SK-N-SH treated with all-trans-retinoic acid at 6 μM for 48 hours (cell line): ENCODE data around the gene NKX6-2.

Experiments used
- ATAC-seq: fragments of 200-7000 bp; cut with Tn5 transposase; 3 replicates; pipeline ENCODE4 v1.9.1; 2020; ENCODE audit warnings: mild to moderate bottlenecking, moderate library complexity
- BACH2 ChIP-seq: fragments of 250-450 bp; sonication (Bioruptor Pico); IDR thresholded peaks from 2 replicates; pipeline ENCODE4 v1.9.0; 2021; ENCODE audit warnings: mild to moderate bottlenecking, borderline replicate concordance
- CSDC2 ChIP-seq: fragments of 250-450 bp; sonication (Bioruptor Pico); IDR thresholded peaks from 2 replicates; pipeline ENCODE4 v1.5.0; 2020; ENCODE audit warnings: mild to moderate bottlenecking, moderate library complexity
- ESRRG ChIP-seq: fragments of 250-450 bp; sonication (Bioruptor Pico); IDR thresholded peaks from 2 replicates; pipeline ENCODE4 v1.6.1; 2021; ENCODE audit warnings: mild to moderate bottlenecking
- GLIS3 ChIP-seq: fragments of 250-450 bp; sonication (Bioruptor Pico); IDR thresholded peaks from 2 replicates; pipeline ENCODE4 v1.5.0; 2020; ENCODE audit warnings: mild to moderate bottlenecking, moderate library complexity
- ISL1 ChIP-seq: fragments of 250-450 bp; sonication (Bioruptor Pico); IDR thresholded peaks from 2 replicates; pipeline ENCODE4 v2.1.2; 2022; ENCODE audit warnings: mild to moderate bottlenecking, moderate library complexity
- POU6F1 ChIP-seq: fragments of 250-450 bp; sonication (Bioruptor Pico); IDR thresholded peaks from 2 replicates; pipeline ENCODE4 v1.8.0; 2021; ENCODE audit warnings: low read depth, mild to moderate bottlenecking, moderate library complexity, borderline replicate concordance
- PPARA ChIP-seq: fragments of 250-450 bp; sonication (Bioruptor Pico); IDR thresholded peaks from 2 replicates; pipeline ENCODE4 v1.5.0; 2020; ENCODE audit warnings: mild to moderate bottlenecking, borderline replicate concordance
- RARB ChIP-seq: fragments of 250-450 bp; sonication (Bioruptor Pico); IDR thresholded peaks from 2 replicates; pipeline ENCODE4 v1.8.0; 2021; ENCODE audit warnings: mild to moderate bottlenecking, moderate library complexity
- SNAI2 ChIP-seq: fragments of 250-450 bp; sonication (Bioruptor Pico); IDR thresholded peaks from 2 replicates; pipeline ENCODE4 v1.5.0; 2020; ENCODE audit warnings: mild to moderate bottlenecking, moderate library complexity
- TCF4 ChIP-seq: fragments of 250-450 bp; sonication (Bioruptor Pico); IDR thresholded peaks from 2 replicates; pipeline ENCODE4 v1.8.0; 2021; ENCODE audit warnings: mild to moderate bottlenecking, moderate library complexity, borderline replicate concordance
- TOX ChIP-seq: fragments of 250-450 bp; sonication (Bioruptor Pico); IDR thresholded peaks from 2 replicates; pipeline ENCODE4 v1.8.0; 2021; ENCODE audit warnings: mild to moderate bottlenecking, moderate library complexity, borderline replicate concordance
- TSHZ2 ChIP-seq: fragments of 250-450 bp; sonication (Bioruptor Pico); IDR thresholded peaks from 2 replicates; pipeline ENCODE4 v1.5.0; 2020; ENCODE audit warnings: mild to moderate bottlenecking, moderate library complexity
- ZC3H10 ChIP-seq: fragments of 250-450 bp; sonication (Bioruptor Pico); IDR thresholded peaks from 2 replicates; pipeline ENCODE4 v1.5.1; 2021; ENCODE audit warnings: mild to moderate bottlenecking, moderate library complexity
- ZFP3 ChIP-seq: fragments of 250-450 bp; sonication (Bioruptor Pico); IDR thresholded peaks from 2 replicates; pipeline ENCODE4 v1.5.0; 2020; ENCODE audit warnings: mild to moderate bottlenecking, moderate library complexity
- ZFP30 ChIP-seq: fragments of 450-650 bp; formaldehyde crosslinking; IDR thresholded peaks from 2 replicates; pipeline ENCODE4 v1.5.0; 2022; ENCODE audit warnings: mild to moderate bottlenecking, moderate library complexity
- ZNF565 ChIP-seq: fragments of 450-650 bp; formaldehyde crosslinking; conservative IDR thresholded peaks from 2 replicates; pipeline ENCODE4 v1.5.0; 2020; ENCODE audit warnings: low read depth, mild to moderate bottlenecking, moderate library complexity
- ZNF70 ChIP-seq: fragments of 450-650 bp; formaldehyde crosslinking; IDR thresholded peaks from 2 replicates; pipeline ENCODE4 v1.5.0; 2020; ENCODE audit warnings: mild to moderate bottlenecking, moderate library complexity
- ZNF8 ChIP-seq: fragments of 450-650 bp; formaldehyde crosslinking; IDR thresholded peaks from 2 replicates; pipeline ENCODE4 v1.5.0; 2020; ENCODE audit warnings: mild to moderate bottlenecking, moderate library complexity
- TF ChIP-seq, protein P1 (sequence below): fragments of 250-450 bp; sonication (Bioruptor Pico); IDR thresholded peaks from 2 replicates; pipeline ENCODE4 v1.8.0; 2020; ENCODE audit warnings: mild to moderate bottlenecking, moderate library complexity, borderline replicate concordance
- TF ChIP-seq, protein P2 (sequence below): fragments of 250-450 bp; sonication (Bioruptor Pico); IDR thresholded peaks from 2 replicates; pipeline ENCODE4 v1.5.1; 2020; ENCODE audit warnings: low read depth, mild to moderate bottlenecking, moderate library complexity
- TF ChIP-seq, protein P3 (sequence below): fragments of 250-450 bp; sonication (Bioruptor Pico); IDR thresholded peaks from 2 replicates; pipeline ENCODE4 v1.5.1; 2021; ENCODE audit warnings: mild to moderate bottlenecking, moderate library complexity

Gene NKX6-2

GRCh38 chr10:132814469-132814856 lies 28.5 kb upstream of the NKX6-2 start:
- TF ChIP-seq PPARA (no peak), GLIS3 (CRISPR knock-in tag) (no peak), ZNF8 (no peak), ESRRG (CRISPR knock-in tag) (no peak), ZFP3 (CRISPR knock-in tag) (no peak), TOX (no peak), ZNF565 (CRISPR knock-in tag) (no peak), POU6F1 (CRISPR knock-in tag) (no peak), TCF4 (CRISPR knock-in tag) (no peak), ZNF70 (CRISPR knock-in tag) (no peak), ZC3H10 (CRISPR knock-in tag) (no peak), ZFP30 (CRISPR knock-in tag) (no peak), SNAI2 (no peak), CSDC2 (CRISPR knock-in tag) (no peak)
- TF ChIP-seq, protein P1, sequence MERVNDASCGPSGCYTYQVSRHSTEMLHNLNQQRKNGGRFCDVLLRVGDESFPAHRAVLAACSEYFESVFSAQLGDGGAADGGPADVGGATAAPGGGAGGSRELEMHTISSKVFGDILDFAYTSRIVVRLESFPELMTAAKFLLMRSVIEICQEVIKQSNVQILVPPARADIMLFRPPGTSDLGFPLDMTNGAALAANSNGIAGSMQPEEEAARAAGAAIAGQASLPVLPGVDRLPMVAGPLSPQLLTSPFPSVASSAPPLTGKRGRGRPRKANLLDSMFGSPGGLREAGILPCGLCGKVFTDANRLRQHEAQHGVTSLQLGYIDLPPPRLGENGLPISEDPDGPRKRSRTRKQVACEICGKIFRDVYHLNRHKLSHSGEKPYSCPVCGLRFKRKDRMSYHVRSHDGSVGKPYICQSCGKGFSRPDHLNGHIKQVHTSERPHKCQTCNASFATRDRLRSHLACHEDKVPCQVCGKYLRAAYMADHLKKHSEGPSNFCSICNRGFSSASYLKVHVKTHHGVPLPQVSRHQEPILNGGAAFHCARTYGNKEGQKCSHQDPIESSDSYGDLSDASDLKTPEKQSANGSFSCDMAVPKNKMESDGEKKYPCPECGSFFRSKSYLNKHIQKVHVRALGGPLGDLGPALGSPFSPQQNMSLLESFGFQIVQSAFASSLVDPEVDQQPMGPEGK (CRISPR knock-in tag): no peak
- TF ChIP-seq, protein P2, sequence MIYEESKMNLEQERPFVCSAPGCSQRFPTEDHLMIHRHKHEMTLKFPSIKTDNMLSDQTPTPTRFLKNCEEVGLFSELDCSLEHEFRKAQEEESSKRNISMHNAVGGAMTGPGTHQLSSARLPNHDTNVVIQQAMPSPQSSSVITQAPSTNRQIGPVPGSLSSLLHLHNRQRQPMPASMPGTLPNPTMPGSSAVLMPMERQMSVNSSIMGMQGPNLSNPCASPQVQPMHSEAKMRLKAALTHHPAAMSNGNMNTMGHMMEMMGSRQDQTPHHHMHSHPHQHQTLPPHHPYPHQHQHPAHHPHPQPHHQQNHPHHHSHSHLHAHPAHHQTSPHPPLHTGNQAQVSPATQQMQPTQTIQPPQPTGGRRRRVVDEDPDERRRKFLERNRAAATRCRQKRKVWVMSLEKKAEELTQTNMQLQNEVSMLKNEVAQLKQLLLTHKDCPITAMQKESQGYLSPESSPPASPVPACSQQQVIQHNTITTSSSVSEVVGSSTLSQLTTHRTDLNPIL: no peak
- TF ChIP-seq, protein P3, sequence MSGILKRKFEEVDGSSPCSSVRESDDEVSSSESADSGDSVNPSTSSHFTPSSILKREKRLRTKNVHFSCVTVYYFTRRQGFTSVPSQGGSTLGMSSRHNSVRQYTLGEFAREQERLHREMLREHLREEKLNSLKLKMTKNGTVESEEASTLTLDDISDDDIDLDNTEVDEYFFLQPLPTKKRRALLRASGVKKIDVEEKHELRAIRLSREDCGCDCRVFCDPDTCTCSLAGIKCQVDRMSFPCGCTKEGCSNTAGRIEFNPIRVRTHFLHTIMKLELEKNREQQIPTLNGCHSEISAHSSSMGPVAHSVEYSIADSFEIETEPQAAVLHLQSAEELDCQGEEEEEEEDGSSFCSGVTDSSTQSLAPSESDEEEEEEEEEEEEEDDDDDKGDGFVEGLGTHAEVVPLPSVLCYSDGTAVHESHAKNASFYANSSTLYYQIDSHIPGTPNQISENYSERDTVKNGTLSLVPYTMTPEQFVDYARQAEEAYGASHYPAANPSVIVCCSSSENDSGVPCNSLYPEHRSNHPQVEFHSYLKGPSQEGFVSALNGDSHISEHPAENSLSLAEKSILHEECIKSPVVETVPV (CRISPR knock-in tag): no peak
- no peak for ATAC-seq

- TF ChIP-seq BACH2 (no peak), ZFP30 (CRISPR knock-in tag) (no peak), ZC3H10 (CRISPR knock-in tag) (no peak), PPARA (no peak), TSHZ2 (no peak)
- TF ChIP-seq, protein P2: no peak
- no peak for ATAC-seq
Measured at GRCh38 chr10:132813560-132814468, 27.9 kb upstream of the NKX6-2 start.

DNA sequence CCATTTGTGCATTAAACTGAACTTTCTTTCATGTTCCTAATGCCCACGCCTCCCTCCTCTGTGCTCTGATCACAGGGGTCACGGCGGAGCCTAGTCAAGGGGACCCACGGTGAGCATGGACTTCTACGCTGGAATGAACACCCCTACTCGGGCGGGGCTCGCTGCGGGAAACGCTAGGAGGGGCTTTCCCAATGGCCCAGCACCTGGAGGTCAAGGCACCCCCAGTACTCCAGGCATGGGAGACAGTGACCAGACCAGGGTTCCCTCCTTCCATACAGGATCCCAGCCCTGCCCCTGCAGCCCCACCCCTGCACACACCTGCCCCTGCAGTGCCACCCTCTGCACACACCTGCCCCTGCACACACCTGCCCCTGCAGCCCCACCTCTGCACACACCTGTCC lies 27.1 kb upstream of the NKX6-2 start:
- ATAC-seq: no peak
- TF ChIP-seq ZNF70 (CRISPR knock-in tag) (no peak), ZFP3 (CRISPR knock-in tag) (no peak), ZFP30 (CRISPR knock-in tag) (no peak), ISL1 (CRISPR knock-in tag) (no peak), CSDC2 (CRISPR knock-in tag) (no peak), POU6F1 (CRISPR knock-in tag) (no peak), ESRRG (CRISPR knock-in tag) (no peak), BACH2 (no peak), RARB (CRISPR knock-in tag) (no peak)
- TF ChIP-seq, protein P3 (CRISPR knock-in tag): no peak
